Osteocyte (in vitro differentiated cells): ENCODE data around the gene UGT1A6. TPM values are rescaled to one million over a fixed set of nuclear protein-coding genes. Genes with fewer than 3 reads are reported as not detected.
"Not testable (repeated sequence)": the region's sequence is repeated elsewhere in the genome, so short reads cannot be mapped to it uniquely, and the experiment has no call there.

Experiments used
- DNase-seq: peaks from one replicate; pipeline ENCODE4 v3.0.0; 2021; ENCODE audit warnings: mixed read lengths; ENCODE audit not compliant: unreplicated experiment; ENCODE audit errors: extremely low spot score
- H3K27ac Mint-ChIP-seq: one replicate; pipeline ENCODE4 v1.8.0; 2021; ENCODE audit warnings: mild to moderate bottlenecking, mixed read lengths; ENCODE audit not compliant: unreplicated experiment
- H3K27me3 Mint-ChIP-seq: one replicate; pipeline ENCODE4 v1.8.0; 2021; ENCODE audit warnings: mixed read lengths; ENCODE audit not compliant: unreplicated experiment
- H3K36me3 Mint-ChIP-seq: one replicate; pipeline ENCODE4 v1.8.0; 2021; ENCODE audit warnings: mixed read lengths; ENCODE audit not compliant: unreplicated experiment
- H3K4me1 Mint-ChIP-seq: one replicate; pipeline ENCODE4 v1.8.0; 2021; ENCODE audit warnings: mixed read lengths; ENCODE audit not compliant: unreplicated experiment
- H3K4me3 Mint-ChIP-seq: one replicate; pipeline ENCODE4 v1.8.0; 2021; ENCODE audit warnings: mild to moderate bottlenecking, moderate library complexity, mixed read lengths; ENCODE audit not compliant: unreplicated experiment
- H3K9me3 Mint-ChIP-seq: one replicate; pipeline ENCODE4 v1.8.0; 2021; ENCODE audit warnings: mixed read lengths; ENCODE audit not compliant: unreplicated experiment
- CTCF ChIP-seq: fragments of 200-600 bp; sonication (generic); IDR thresholded peaks from 2 replicates; pipeline ENCODE4 v1.5.0; 2021; ENCODE audit warnings: antibody characterized with exemption, mild to moderate bottlenecking, moderate library complexity
- long read RNA-seq: library from polyadenylated mRNA; unstranded; transcript quantifications from one replicate; pipeline ENCODE4 v2.0.0, GENCODE V29; 2021
- total RNA-seq: library from RNA; stranded (reverse); gene quantifications from 2 replicates; pipeline ENCODE4 v1.2.1, GENCODE V29; 2021

Gene UGT1A6
- not detected in 2 replicates for total RNA-seq
- long read RNA-seq, result 0 reads

DNA sequence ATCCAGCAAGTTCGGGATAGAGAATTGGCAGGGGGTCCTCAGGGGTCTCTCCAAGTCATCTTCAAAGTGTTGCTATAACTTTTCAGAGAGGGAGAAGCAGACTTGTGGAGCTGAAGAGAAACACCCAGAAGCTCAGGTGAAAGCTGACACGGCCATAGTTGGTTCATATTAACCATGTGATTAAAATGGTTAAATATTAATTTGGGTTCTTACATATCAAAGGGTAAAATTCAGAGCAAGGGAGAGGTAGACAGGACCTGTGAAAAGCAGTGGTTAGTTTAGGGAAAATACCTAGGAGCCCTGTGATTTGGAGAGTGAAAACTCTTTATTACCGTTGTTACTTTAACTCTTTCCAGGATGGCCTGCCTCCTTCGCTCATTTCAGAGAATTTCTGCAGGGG is at the start of gene UGT1A6:
Gene UGT1A6, plus strand, starts transcription at position 243 of the 400 bp plus-strand sequence. Its CDS starts 115 bp downstream, at position 358.
- H3K36me3 Mint-ChIP-seq, result no peaks in the 10 kb centered on the region
- peaks cover 4% of the 10 kb centered on the region for H3K9me3 Mint-ChIP-seq
- H3K27ac Mint-ChIP-seq, result no peak within 1 kb of the TSS
- H3K27me3 Mint-ChIP-seq, result peaks cover 11% of the 10 kb centered on the region
- no peaks in the 10 kb centered on the region for H3K4me1 Mint-ChIP-seq
- DNase-seq, result no peak
- no peak for TF ChIP-seq CTCF
- no peak within 1 kb of the TSS for H3K4me3 Mint-ChIP-seq

DNA sequence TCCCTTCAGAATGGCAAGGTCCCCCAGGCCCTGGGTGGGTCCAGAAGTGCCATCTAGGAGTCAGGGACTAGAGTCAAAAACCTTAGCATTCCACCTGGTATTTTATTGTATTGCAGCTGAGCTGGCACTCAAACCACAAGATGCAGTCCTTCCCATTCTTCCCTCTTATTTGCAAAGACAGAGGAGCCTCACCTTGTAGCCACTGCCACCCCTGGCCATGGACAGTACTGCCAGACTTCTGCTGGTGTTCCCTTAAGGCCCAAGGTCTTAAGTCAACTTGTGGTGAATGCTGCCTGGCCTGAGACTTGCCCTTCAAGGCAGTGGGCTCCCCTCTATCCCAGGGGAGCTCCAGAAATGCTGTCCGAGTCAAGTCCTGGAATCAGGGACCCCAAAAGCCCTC is 49.6 kb upstream of the UGT1A6 start:
- H3K9me3 Mint-ChIP-seq, result peaks cover 23% of the 10 kb centered on the region
- H3K27ac Mint-ChIP-seq, result no peak overlapping the region
- peaks cover 41% of the 10 kb centered on the region for H3K27me3 Mint-ChIP-seq
- peaks cover 4% of the 10 kb centered on the region for H3K36me3 Mint-ChIP-seq
- DNase-seq, result no peak
- no peak for TF ChIP-seq CTCF
- H3K4me1 Mint-ChIP-seq, result no peaks in the 10 kb centered on the region
- no peak overlapping the region for H3K4me3 Mint-ChIP-seq

DNA sequence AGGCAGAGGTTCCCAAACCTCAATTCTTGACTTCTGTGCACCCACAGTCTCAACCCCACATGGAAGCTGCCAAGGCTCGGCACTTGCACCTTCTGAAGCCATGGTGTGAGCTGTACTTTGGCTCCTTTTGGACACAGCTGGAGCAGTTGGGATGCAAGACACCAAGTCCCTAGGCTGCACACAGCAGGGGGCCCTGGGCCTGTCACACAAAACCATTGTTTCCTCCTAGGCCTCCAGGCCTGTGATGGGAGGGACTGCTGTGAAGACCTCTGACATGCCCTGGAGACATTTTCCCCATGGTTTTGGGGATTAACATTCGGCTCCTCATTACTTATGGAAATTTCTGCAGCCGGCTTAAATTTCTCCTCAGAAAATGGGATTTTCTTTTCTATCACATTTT is 46.7 kb upstream of the UGT1A6 start:
- not testable (repeated sequence) for H3K27ac Mint-ChIP-seq, DNase-seq, H3K4me3 Mint-ChIP-seq, H3K36me3 Mint-ChIP-seq, H3K4me1 Mint-ChIP-seq
- H3K9me3 Mint-ChIP-seq, result peaks cover 23% of the 10 kb centered on the region
- peaks cover 39% of the 10 kb centered on the region for H3K27me3 Mint-ChIP-seq

DNA sequence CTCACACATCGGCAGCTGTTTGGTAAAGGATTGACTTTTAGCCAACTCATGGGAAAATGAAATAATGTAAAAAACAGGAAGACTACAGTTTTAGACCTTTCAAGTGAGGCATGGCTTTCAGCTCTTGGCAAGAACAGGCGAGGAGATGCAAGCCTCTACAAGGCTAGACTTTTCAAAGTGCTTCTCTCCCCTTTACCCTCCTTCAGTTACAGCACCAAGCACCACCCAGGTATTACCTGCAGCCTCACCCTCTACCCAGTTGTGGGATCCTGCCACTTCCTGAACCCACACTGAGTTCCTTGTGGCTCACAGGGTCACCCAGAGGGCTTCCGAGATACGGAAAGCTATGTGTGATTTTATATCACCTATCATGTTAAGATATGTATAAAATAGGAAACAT is 41.7 kb upstream of the UGT1A6 start:
- no peak overlapping the region for H3K27ac Mint-ChIP-seq
- H3K27me3 Mint-ChIP-seq, result peaks cover 48% of the 10 kb centered on the region
- peaks cover 16% of the 10 kb centered on the region for H3K9me3 Mint-ChIP-seq
- H3K4me3 Mint-ChIP-seq, result no peak overlapping the region
- DNase-seq, result no peak
- no peak for TF ChIP-seq CTCF
- peaks cover 4% of the 10 kb centered on the region for H3K36me3 Mint-ChIP-seq
- H3K4me1 Mint-ChIP-seq, result no peaks in the 10 kb centered on the region

- DNase-seq, result no peak
- no peaks in the 10 kb centered on the region for H3K4me1 Mint-ChIP-seq
- H3K36me3 Mint-ChIP-seq, result peaks cover 2% of the 10 kb centered on the region
- TF ChIP-seq CTCF, result no peak
- no peak overlapping the region for H3K4me3 Mint-ChIP-seq
- H3K27ac Mint-ChIP-seq, result no peak overlapping the region
- H3K9me3 Mint-ChIP-seq, result peaks cover 14% of the 10 kb centered on the region
- H3K27me3 Mint-ChIP-seq, result peaks cover 47% of the 10 kb centered on the region
Observed at GRCh38 chr2:233651430-233651829, 41.3 kb upstream of the UGT1A6 start.

GRCh38 chr2:233654501-233654900 is 38.2 kb upstream of the UGT1A6 start:
- H3K36me3 Mint-ChIP-seq, result no peaks in the 10 kb centered on the region
- H3K27me3 Mint-ChIP-seq, result peaks cover 55% of the 10 kb centered on the region

More at GRCh38 chr2:233654501-233654900, 38.2 kb upstream of the UGT1A6 start:
- TF ChIP-seq CTCF, result no peak
- Mint-ChIP-seq H3K4me1 (no peaks in the 10 kb centered on the region), H3K9me3 (no peaks in the 10 kb centered on the region), H3K27ac (no peak overlapping the region), H3K4me3 (no peak overlapping the region)
- DNase-seq, result no peak
